ENCODE measurements around the gene KLC1.
"Not testable (repeated sequence)": the region's sequence is repeated elsewhere in the genome, so short reads cannot be mapped to it uniquely, and the experiment has no call there.

The KLC1 gene

GRCh38 chr14:103628684-103629502 is at the start of gene KLC1:
Gene KLC1, plus strand, starts transcription at chr14:103629211. Its CDS starts 25,354 bp downstream, at chr14:103654565.
- in situ Hi-C loops (cut with HindIII; ENCODE audit: low sequenced_read_pairs) = no loop called here

GRCh38 chr14:103581206-103581605 is 47.8 kb upstream of the KLC1 start:
- in situ Hi-C loops (cut with HindIII; ENCODE audit: low sequenced_read_pairs) = no loop called here

- in situ Hi-C loops (cut with HindIII; ENCODE audit: low sequenced_read_pairs) = no loop called here
Measured at GRCh38 chr14:103581954-103582703, 46.9 kb upstream of the KLC1 start.

- in situ Hi-C loops (cut with HindIII; ENCODE audit: low sequenced_read_pairs) = no loop called here
Measured at GRCh38 chr14:103584326-103584915, 44.6 kb upstream of the KLC1 start.

- in situ Hi-C loops (cut with HindIII; ENCODE audit: low sequenced_read_pairs) = loop anchor here (5.0 kb wide), 4 partner anchors 44 to 214 kb away; partner anchors contain the start of gene CKB
Measured at GRCh38 chr14:103593577-103593976, 35.4 kb upstream of the KLC1 start.

GRCh38 chr14:103594265-103594664 is 34.7 kb upstream of the KLC1 start:
- in situ Hi-C loops (cut with HindIII; ENCODE audit: low sequenced_read_pairs) = loop anchor here (5.0 kb wide), 4 partner anchors 43 to 213 kb away; partner anchors contain the start of gene CKB

- in situ Hi-C loops (cut with HindIII; ENCODE audit: low sequenced_read_pairs) = no loop called here
Measured at GRCh38 chr14:103597623-103598377, 31.2 kb upstream of the KLC1 start.

GRCh38 chr14:103600503-103600902 is 28.5 kb upstream of the KLC1 start:
- in situ Hi-C loops (cut with HindIII; ENCODE audit: low sequenced_read_pairs) = no loop called here

- in situ Hi-C loops (cut with HindIII; ENCODE audit: low sequenced_read_pairs) = no loop called here
Measured at GRCh38 chr14:103604620-103605019, 24.4 kb upstream of the KLC1 start.

- in situ Hi-C loops (cut with HindIII; ENCODE audit: low sequenced_read_pairs) = no loop called here
Measured at GRCh38 chr14:103606963-103607668, 21.9 kb upstream of the KLC1 start.

- in situ Hi-C loops (cut with HindIII; ENCODE audit: low sequenced_read_pairs) = no loop called here
Measured at GRCh38 chr14:103607822-103608221, 21.2 kb upstream of the KLC1 start.

GRCh38 chr14:103609081-103609480 is 19.9 kb upstream of the KLC1 start:
- in situ Hi-C loops (cut with HindIII; ENCODE audit: low sequenced_read_pairs) = not testable (repeated sequence)

- in situ Hi-C loops (cut with HindIII; ENCODE audit: low sequenced_read_pairs) = no loop called here
Measured at GRCh38 chr14:103611215-103611614, 17.8 kb upstream of the KLC1 start.

- in situ Hi-C loops (cut with HindIII; ENCODE audit: low sequenced_read_pairs) = no loop called here
Measured at GRCh38 chr14:103613517-103613916, 15.5 kb upstream of the KLC1 start.

GRCh38 chr14:103616635-103617300 is 12.2 kb upstream of the KLC1 start:
- in situ Hi-C loops (cut with HindIII; ENCODE audit: low sequenced_read_pairs) = no loop called here

GRCh38 chr14:103619057-103619456 is 10.0 kb upstream of the KLC1 start:
- in situ Hi-C loops (cut with HindIII; ENCODE audit: low sequenced_read_pairs) = no loop called here

GRCh38 chr14:103621860-103622259 is 7.2 kb upstream of the KLC1 start:
- in situ Hi-C loops (cut with HindIII; ENCODE audit: low sequenced_read_pairs) = no loop called here

- in situ Hi-C loops (cut with HindIII; ENCODE audit: low sequenced_read_pairs) = no loop called here
Measured at GRCh38 chr14:103623308-103623707, 5.7 kb upstream of the KLC1 start.

- in situ Hi-C loops (cut with HindIII; ENCODE audit: low sequenced_read_pairs) = no loop called here
Measured at GRCh38 chr14:103623883-103624482, 5.0 kb upstream of the KLC1 start.
